Activated T-cell treated with anti-CD3 and anti-CD28 coated beads, Interleukin-2, amount 50 U/mL, for 72 hours (primary cell): Measurements from ENCODE around the gene C11orf16. TPM values are rescaled to one million over a fixed set of nuclear protein-coding genes. Genes with fewer than 3 reads are reported as not detected.
"Not testable (repeated sequence)": the region's sequence is repeated elsewhere in the genome, so short reads cannot be mapped to it uniquely, and the experiment has no call there.

Source experiments
- ATAC-seq, 2 donors: fragments of 150-1000 bp; cut with Tn5 transposase; replicated peaks in 1 of 2; 2 replicates each; pipeline ENCODE4 v1.10.0; 2021; ENCODE audit warnings: moderate library complexity in 2 of 2, mild to moderate bottlenecking in 1 of 2
- DNase-seq, 2 donors: peaks; one replicate each; pipeline ENCODE4 v3.0.0; 2021 to 2022; ENCODE audit warnings: mixed read lengths in 1 of 2
- H3K27ac Mint-ChIP-seq: one replicate; pipeline ENCODE4 v1.8.0; 2022; ENCODE audit warnings: mild to moderate bottlenecking, moderate library complexity, mixed read lengths
- H3K27me3 Mint-ChIP-seq: one replicate; pipeline ENCODE4 v1.8.0; 2022; ENCODE audit warnings: low read depth, mixed read lengths
- H3K36me3 Mint-ChIP-seq, 2 donors: one replicate each; pipeline ENCODE4 v1.8.0; 2022; ENCODE audit warnings: mixed read lengths in 2 of 2, mild to moderate bottlenecking in 1 of 2; ENCODE audit not compliant: insufficient read depth in 2 of 2
- H3K4me1 Mint-ChIP-seq: one replicate; pipeline ENCODE4 v1.8.0; 2022; ENCODE audit warnings: low read depth, mixed read lengths
- H3K4me3 Mint-ChIP-seq, 2 donors: one replicate each; pipeline ENCODE4 v1.8.0; 2022; ENCODE audit warnings: mild to moderate bottlenecking in 2 of 2, mixed read lengths in 2 of 2, moderate library complexity in 2 of 2
- H3K9me3 Mint-ChIP-seq, 2 donors: one replicate each; pipeline ENCODE4 v1.8.0; 2022; ENCODE audit warnings: mixed read lengths in 2 of 2
- total RNA-seq, 2 donors: library from RNA; stranded (reverse); gene quantifications; one replicate each; pipeline ENCODE4 v1.2.3, GENCODE V29; 2022

Gene C11orf16
- total RNA-seq, 2 donors from 2014 or later: not detected

- Mint-ChIP-seq H3K4me1 (peaks cover 49% of the 10 kb centered on the region), H3K4me3 (no peak overlapping the region), H3K27me3 (no peaks in the 10 kb centered on the region), H3K9me3 (no peaks in the 10 kb centered on the region), H3K27ac (no peak overlapping the region), H3K36me3 (peaks cover 7 to 10% of the 10 kb centered on the region in 2 donors)
- DNase-seq (peak; percentile 43 to 54), ATAC-seq (peak; percentile 38 to 41)
These were observed 26.9 kb upstream of the C11orf16 start for GRCh38 chr11:8959546-8960166.

GRCh38 chr11:8956860-8957259 lies 24.1 kb upstream of the C11orf16 start:
- Mint-ChIP-seq H3K4me3 (no peak overlapping the region), H3K9me3 (no peaks in the 10 kb centered on the region), H3K4me1 (peaks cover 38% of the 10 kb centered on the region), H3K36me3 (peaks cover 4 to 11% of the 10 kb centered on the region in 2 donors), H3K27ac (no peak overlapping the region), H3K27me3 (no peaks in the 10 kb centered on the region)
- DNase-seq (peak; percentile 12 to 22), ATAC-seq (peak; percentile 52 to 66)

GRCh38 chr11:8948886-8949285 lies 16.1 kb upstream of the C11orf16 start:
- Mint-ChIP-seq H3K4me3 (no peak overlapping the region), H3K27me3 (no peaks in the 10 kb centered on the region), H3K4me1 (no peaks in the 10 kb centered on the region), H3K36me3 (peaks cover 3 to 18% of the 10 kb centered on the region in 2 donors), H3K9me3 (no peaks in the 10 kb centered on the region), H3K27ac (no peak overlapping the region)
- ATAC-seq (no peak), DNase-seq (no peak)

- Mint-ChIP-seq H3K27me3 (no peaks in the 10 kb centered on the region), H3K27ac (no peak overlapping the region), H3K9me3 (no peaks in the 10 kb centered on the region), H3K4me3 (no peak overlapping the region), H3K36me3 (peaks cover 3 to 15% of the 10 kb centered on the region in 2 donors), H3K4me1 (no peaks in the 10 kb centered on the region)
- no peak for DNase-seq
- ATAC-seq: no peak
These were observed 14.6 kb upstream of the C11orf16 start for GRCh38 chr11:8947230-8947943.

DNA sequence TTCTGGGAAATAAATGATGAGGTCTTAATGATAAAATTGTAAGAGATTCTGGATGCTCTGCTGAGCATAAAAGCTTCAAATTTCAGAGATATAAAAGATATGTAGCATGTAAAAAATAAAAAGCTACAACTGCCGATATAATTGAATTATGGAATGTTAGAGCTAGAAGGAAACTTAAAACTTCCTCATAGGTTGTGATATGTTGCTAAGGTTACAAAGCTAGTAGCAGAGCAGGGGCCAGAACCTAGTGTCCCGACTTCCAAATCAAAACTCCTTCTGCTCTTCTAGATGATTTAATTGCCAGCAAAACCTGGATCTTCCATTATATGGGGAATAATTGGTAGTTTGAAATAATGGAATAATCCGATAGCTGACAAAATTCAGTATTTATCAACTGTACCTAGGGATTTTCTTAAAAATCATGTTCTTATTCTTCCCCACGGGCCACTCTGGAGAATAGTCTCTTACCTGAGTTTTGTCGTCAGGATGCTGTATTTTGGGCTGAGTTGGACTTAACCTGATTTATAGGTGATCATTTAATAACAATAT lies 9.8 kb upstream of the C11orf16 start, which contains the start of gene ASCL3:
ASCL3 (minus strand) TSS at position 499 of the 549 bp plus-strand sequence. CDS start 4,855 bp downstream, outside the sequence.
- H3K4me1 Mint-ChIP-seq: peaks cover 4% of the 10 kb centered on the region
- H3K27me3 Mint-ChIP-seq: peaks cover 14% of the 10 kb centered on the region
- H3K27ac Mint-ChIP-seq: no peak within 1 kb of the TSS
- no peaks in the 10 kb centered on the region for H3K9me3 Mint-ChIP-seq
- ATAC-seq: no peak
- DNase-seq: no peak
- peaks cover 2 to 7% of the 10 kb centered on the region in 2 donors for H3K36me3 Mint-ChIP-seq
- no peak within 1 kb of the TSS for H3K4me3 Mint-ChIP-seq

GRCh38 chr11:8941341-8942103 lies 8.8 kb upstream of the C11orf16 start:
- DNase-seq: no peak
- H3K4me1 Mint-ChIP-seq: peaks cover 11% of the 10 kb centered on the region
- ATAC-seq: no peak
- no peak overlapping the region for H3K27ac Mint-ChIP-seq
- H3K36me3 Mint-ChIP-seq: peaks cover 0 to 2% of the 10 kb centered on the region in 2 donors
- peaks cover 14% of the 10 kb centered on the region for H3K27me3 Mint-ChIP-seq
- H3K4me3 Mint-ChIP-seq: no peak overlapping the region
- H3K9me3 Mint-ChIP-seq: no peaks in the 10 kb centered on the region

DNA sequence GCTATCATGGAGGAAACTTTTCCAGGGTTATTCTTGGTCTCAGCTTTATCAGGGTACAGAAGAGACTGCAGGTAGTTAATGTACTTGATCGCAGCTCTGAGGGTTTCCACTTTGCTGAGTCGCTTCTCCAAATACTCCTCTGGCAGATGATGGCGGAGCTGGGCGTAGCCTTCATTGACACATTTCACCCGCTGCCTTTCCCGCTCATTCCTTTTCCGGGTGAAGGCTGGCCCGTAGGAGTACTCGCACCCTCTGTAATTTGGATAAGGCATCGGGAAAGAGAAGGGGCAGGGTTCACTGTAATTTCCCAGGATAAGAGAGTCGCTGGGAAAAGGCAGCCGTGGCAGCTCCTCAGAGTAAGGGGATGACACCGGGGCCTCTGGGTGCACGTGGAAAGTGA lies 4.9 kb upstream of the C11orf16 start:
- H3K4me1 Mint-ChIP-seq: peaks cover 11% of the 10 kb centered on the region
- ATAC-seq (peak in 1 of 2 donors; percentile 18), DNase-seq (no peak)
- H3K36me3 Mint-ChIP-seq: no peaks in the 10 kb centered on the region
- H3K27ac Mint-ChIP-seq: no peak overlapping the region
- no peak overlapping the region for H3K4me3 Mint-ChIP-seq
- H3K27me3 Mint-ChIP-seq: peaks cover 14% of the 10 kb centered on the region
- no peaks in the 10 kb centered on the region for H3K9me3 Mint-ChIP-seq

DNA sequence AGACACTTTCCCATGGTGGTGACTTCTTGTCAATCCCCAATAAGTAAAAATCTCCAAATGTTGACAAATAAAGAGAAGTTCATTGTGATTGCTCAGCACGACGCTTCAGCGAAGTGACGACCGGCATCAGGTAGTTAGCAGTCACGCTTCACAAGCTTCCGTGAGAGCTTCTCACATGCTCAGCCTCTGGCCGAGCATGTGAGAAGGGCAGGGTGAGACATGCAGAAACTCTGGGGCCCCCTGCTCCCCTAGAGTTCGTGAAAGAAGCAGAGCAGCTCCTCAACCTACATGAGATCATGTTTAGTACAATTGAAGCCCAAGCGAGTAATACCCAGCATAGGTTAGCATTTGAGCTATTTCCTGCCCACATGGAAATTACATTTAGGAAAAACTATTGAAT lies 4.4 kb upstream of the C11orf16 start:
- Mint-ChIP-seq H3K36me3 (no peaks in the 10 kb centered on the region), H3K4me3 (peak overlapping the region in 1 of 2 donors; percentile 31), H3K9me3 (no peaks in the 10 kb centered on the region), H3K27ac (no peak overlapping the region), H3K27me3 (peaks cover 14% of the 10 kb centered on the region), H3K4me1 (peaks cover 11% of the 10 kb centered on the region)
- ATAC-seq (peak; percentile 47 to 74), DNase-seq (peak in 1 of 2 donors; percentile 7)

DNA sequence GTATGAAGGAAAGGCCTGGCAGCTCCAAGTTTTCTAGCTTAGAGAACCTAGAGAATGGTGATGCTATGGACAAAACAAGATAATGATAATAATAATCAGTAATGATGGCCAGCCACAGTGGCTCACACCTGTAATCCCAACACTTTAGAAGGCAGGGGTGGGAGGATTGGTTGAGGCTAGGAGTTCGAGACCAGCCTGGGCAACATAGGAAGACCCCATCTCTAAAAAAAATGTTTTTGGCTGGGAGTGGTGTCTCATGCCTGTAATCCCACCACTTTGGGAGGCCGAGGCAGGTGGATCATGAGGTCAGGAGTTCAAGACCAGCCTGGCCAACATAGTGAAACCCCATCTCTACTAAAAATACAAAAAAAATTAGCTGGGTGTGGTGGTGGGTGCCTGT lies 3.0 kb upstream of the C11orf16 start:
- H3K36me3 Mint-ChIP-seq, H3K4me3 Mint-ChIP-seq, ATAC-seq, DNase-seq, H3K27me3 Mint-ChIP-seq, H3K27ac Mint-ChIP-seq, H3K9me3 Mint-ChIP-seq: not testable (repeated sequence)
- peaks cover 11% of the 10 kb centered on the region for H3K4me1 Mint-ChIP-seq

DNA sequence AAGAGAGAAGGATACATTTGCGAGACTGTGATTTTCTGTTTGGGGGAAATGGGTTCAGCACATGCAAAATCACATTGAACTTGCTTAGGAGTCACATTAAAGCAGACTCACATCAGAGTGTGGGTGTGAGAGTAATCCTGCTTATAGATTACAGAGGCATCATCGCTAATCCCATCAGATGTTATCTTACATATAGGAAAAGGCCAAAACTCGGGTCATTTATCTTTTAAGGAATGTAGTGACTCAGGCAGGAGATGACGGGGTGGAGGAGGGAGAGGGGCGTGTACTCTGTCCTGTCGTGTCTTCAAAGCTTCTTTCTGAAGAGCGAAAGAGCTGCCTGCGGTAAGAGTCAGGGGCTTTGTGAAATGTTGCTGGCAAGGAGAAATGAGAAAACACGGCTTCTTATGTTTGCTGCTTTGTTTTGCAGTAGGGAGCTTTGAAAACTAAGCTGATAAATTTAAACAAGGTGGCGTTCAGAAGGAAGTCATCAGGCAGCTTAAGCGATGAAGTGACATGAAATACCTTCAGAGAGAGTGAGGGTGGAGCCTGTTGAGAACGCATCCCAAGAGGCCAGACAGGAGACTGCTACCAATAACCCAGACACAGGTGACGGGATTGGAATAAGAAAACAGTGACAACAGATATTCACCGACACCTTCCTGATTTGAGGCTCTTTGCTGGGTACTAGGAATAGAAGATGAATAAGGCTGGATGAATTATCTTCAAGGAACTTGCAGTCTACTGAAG lies 2.2 kb upstream of the C11orf16 start:
- Mint-ChIP-seq H3K4me1 (peaks cover 11% of the 10 kb centered on the region), H3K27me3 (peaks cover 7% of the 10 kb centered on the region), H3K27ac (no peak overlapping the region), H3K36me3 (no peaks in the 10 kb centered on the region), H3K4me3 (peak overlapping the region; percentile 10 to 43), H3K9me3 (no peaks in the 10 kb centered on the region)
- no peak for ATAC-seq
- no peak for DNase-seq

GRCh38 chr11:8933931-8934330 lies 1.2 kb upstream of the C11orf16 start:
- Mint-ChIP-seq H3K4me1 (peaks cover 11% of the 10 kb centered on the region), H3K27ac (no peak overlapping the region), H3K4me3 (no peak overlapping the region), H3K9me3 (no peaks in the 10 kb centered on the region), H3K36me3 (no peaks in the 10 kb centered on the region), H3K27me3 (peaks cover under 1% of the 10 kb centered on the region)
- DNase-seq (no peak), ATAC-seq (no peak)

DNA sequence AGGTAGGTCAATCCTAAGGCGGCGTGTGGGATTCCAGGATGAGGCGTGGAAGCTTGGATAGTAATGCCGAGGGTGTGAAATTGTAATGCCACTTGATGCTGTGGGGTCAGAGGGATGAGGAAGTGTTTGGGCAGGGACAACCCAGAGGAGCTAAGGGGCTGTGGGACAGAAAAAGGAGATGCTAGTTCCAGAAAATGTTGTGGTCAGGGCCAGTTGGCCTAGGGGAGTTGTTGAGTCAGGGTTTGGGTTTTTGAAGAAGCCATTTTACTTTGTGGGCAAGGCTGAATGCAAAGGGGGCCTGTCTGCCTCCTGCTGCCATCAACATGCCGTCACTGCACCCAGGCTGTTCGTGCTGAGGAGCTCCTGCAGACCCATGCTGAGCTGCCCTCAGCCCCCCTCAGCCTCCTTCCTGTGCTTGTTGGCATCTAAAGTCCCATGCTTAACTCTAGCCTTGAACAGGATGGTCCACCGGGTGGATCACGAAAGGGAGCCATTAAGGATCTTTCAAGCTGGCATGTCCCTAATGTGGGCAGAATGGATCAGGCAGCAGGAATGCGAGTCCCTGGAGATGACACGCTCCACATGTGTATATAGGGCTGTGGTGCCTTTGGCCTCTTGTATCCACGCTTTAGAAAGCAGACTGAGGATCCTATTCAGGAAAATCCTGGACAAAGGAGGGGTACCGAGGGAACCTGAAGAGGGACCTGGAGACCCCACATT lies 2.1 kb downstream of the C11orf16 start:
- H3K4me1 Mint-ChIP-seq: no peaks in the 10 kb centered on the region
- ATAC-seq: no peak
- H3K36me3 Mint-ChIP-seq: no peaks in the 10 kb centered on the region
- H3K4me3 Mint-ChIP-seq: no peak overlapping the region
- no peaks in the 10 kb centered on the region for H3K27me3 Mint-ChIP-seq
- H3K27ac Mint-ChIP-seq: no peak overlapping the region
- DNase-seq: no peak
- no peaks in the 10 kb centered on the region for H3K9me3 Mint-ChIP-seq
